Activated CD4-positive, alpha-beta T cell treated with anti-CD3 and anti-CD28 coated beads, Interleukin-2, amount 50 U/mL, for 4 hours (primary cell): ENCODE data around the gene KIF1B.

Experiments
- DNase-seq, 2 experiments: peaks; one replicate each; pipeline ENCODE4 v3.0.0-alpha.2; 2020

KIF1B gene

DNA sequence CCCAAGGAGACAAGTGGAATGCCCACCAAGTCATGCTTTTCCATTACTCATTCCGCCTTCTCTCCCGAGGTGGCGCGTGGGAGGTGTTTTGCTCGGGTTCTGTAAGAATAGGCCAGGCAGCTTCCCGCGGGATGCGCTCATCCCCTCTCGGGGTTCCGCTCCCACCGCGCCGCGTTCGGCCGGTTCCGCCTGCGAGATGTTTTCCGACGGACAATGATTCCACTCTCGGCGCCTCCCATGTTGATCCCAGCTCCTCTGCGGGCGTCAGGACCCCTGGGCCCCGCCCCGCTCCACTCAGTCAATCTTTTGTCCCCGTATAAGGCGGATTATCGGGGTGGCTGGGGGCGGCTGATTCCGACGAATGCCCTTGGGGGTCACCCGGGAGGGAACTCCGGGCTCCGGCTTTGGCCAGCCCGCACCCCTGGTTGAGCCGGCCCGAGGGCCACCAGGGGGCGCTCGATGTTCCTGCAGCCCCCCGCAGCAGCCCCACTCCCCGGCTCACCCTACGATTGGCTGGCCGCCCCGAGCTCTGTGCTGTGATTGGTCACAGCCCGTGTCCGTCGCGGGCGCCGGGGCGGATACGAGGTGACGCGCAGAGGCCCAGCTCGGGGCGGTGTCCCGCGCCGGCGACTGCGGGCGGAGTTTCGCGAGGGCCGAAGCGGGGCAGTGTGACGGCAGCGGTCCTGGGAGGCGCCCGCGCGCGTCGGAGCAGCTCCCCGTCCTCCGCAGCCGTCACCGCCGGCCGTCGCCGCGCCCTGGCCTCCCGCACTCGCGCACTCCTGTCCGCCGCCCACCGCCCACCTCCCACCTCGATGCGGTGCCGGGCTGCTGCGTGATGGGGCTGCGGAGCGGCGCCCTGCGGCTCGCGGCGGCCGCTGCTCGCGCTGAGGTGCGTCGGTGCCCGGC is at the start of gene KIF1B:
TSS of gene KIF1B (plus strand) at position 666 of the 906 bp plus-strand sequence. CDS start 21,759 bp downstream, outside the sequence.
- DNase-seq, result peak; percentile 93 to 94

GRCh38 chr1:10160907-10161490 is 49.4 kb upstream of the KIF1B start:
- DNase-seq, result no peak

DNA sequence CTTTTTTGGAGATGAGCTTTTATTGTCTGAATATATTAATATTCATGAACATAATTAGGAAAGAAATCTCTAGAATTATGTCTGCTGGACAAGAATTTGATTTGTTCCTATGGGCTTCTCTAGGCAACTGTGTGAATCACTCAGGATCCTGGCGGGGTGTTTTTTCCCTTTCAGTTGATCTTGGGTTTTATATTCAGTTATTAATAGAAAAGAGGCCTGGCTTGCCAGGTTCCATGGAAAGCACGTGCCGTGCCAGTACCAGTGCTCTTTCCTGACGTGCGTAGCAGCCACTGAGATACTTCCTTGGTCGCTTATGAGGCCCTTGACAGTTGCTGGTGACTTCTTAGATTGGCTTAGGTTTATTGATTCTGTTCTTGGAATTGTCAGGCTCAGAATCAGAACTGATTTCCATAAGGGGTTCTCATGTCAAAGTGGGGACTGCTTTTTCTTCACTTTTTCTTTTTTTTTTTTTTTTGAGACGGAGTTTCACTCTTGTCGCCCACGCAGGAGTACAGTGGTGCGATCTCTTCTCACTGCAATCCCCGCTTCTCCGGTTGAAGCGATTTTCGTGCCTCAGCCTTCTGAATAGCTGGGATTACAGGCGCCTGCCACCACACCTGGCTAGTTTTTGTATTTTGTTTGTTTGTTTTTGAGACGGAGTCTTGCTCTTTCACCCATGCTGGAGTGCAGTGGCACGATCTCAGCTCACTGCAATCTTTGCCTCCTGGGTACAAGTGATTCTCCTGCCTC is 48.7 kb upstream of the KIF1B start:
- DNase-seq, result no peak

DNA sequence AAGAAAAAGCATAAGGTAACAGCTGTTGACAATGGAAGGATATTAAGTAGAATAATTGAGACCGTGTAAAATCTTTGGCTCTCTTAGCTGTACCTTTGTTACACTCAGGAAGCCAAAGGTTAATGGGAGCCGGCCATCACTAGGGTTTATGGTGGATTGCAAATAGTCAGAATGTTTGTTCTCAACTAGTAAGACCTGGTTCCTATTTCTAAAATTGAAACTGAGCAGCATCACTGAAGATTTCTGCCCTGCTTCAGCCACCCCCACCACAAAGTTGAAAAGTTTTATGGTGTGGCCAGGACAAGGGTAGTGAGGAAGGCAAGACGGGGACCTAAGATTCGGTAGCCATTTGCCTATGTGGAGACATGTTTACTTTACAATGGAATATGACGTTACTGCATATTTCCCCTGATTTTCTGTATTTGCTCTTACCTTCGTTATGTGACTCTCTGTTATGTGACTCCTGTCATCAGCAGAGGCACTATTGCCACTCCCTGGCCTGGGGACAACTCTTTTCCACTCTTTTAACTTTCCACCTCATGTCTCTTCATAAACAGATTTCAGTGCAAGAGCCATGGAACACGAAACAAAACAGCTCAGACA is 41.4 kb upstream of the KIF1B start:
- no peak for DNase-seq

DNA sequence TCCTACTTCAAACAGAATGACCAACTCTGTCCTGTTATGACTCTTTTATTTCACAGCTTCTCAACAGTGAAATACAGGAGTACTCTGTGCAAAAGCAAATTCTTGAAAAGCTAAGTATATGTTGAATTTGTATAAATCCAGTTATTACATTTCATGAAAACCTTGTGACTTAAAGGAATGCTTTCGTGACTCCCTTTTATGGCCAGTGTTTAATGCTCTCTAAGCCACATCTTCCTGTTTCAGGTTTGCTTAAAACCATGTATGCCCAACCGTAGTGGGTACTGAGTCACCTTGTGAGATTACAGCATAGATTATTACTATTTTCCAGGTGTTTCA is 40.2 kb upstream of the KIF1B start:
- DNase-seq, result no peak

- no peak for DNase-seq
Measured at GRCh38 chr1:10171105-10171767, 39.1 kb upstream of the KIF1B start.

DNA sequence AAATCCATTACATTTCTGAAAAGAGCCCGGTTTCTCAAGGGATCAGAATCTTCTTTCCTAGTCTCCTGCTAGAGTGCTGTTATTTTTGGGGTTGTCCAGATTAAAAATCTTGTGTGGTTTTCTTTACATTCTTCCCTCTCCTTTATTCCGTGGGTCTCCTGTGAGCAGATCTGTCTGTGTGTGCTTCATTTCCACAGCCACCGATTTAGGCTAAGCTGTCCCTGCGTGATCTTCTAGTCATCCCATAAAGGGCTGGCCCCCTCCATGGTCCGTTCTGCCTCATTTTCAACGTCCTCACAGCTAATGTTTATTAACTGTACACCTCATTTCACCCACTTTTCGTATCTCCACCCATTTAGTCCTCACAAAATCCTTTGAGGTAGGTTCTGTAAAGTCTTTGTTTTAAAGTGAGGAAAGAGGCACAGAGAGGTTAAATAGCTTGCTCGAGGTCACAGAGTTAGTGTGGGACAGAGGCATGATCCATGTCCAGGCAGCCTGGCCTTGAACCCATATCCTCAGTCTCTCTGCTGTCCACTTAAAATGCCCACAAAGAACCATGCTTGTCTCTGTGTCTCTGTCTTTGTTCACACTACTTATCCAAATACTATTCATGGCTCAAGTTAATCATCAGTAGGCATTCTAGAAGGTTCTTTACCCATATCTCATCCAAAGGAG is 38.2 kb upstream of the KIF1B start:
- no peak for DNase-seq

DNA sequence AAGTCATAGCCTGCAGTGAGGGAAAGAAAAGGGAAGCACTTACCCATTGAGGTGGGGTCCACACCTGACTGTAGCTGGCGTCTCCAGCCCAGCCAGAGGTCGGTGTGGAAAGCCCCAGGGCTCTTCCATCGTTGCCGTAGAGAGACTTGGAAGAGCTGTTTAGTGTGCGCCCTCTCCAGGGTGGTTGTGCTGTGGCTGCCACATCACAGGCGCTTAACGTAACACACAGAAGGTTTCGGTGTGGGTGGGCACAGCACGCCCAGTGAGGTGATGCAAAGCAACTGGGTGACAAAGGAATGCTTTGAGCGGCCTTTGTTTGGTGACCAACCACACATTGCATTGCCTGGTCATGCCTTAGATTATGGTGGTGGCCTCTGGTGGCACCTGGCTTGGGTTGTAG is 36.8 kb upstream of the KIF1B start:
- DNase-seq, result no peak

GRCh38 chr1:10177876-10178275 is 32.5 kb upstream of the KIF1B start:
- DNase-seq, result no peak

DNA sequence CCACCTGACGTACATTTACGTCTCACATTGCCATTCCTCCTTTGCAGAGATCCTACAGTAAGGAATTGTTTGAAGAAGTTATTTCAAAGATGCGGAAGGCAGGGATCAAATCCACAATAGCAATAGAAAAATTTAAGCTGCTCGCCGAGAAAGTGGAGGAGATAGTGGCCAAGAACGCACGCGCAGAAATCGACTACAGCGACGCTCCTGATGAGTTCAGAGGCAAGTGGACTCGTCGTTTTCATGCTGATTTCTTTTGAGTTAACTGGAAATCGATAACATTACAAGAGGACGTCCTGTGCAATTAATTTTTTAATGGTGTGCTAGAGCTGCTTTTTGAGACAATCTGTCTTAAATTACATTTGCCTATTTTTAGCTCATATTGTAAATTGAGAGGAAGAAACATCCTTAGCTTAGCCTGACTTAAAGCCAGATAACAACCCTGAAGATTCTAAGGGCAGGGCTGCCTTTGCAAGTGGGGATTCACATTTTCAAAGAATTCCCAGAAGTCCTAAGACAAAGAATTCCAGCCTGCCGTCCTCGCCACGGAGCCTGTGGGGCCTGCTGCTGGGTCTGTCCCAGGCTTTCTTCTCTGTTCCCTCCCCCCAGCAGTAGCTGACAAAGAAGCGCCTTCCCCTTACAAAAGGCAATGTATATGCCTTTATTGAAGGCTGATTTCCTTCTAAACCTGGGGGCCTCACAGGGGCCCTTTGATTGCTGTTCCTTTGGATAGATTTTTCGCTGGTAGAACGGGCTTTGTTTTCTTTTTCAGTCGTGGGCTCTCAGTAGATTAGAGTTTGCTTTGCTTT is 31.6 kb upstream of the KIF1B start:
- DNase-seq, result no peak

GRCh38 chr1:10179406-10180091 is 30.8 kb upstream of the KIF1B start:
- no peak for DNase-seq

GRCh38 chr1:10181154-10181553 is 29.2 kb upstream of the KIF1B start:
- DNase-seq, result no peak

GRCh38 chr1:10185759-10186158 is 24.6 kb upstream of the KIF1B start:
- no peak for DNase-seq

DNA sequence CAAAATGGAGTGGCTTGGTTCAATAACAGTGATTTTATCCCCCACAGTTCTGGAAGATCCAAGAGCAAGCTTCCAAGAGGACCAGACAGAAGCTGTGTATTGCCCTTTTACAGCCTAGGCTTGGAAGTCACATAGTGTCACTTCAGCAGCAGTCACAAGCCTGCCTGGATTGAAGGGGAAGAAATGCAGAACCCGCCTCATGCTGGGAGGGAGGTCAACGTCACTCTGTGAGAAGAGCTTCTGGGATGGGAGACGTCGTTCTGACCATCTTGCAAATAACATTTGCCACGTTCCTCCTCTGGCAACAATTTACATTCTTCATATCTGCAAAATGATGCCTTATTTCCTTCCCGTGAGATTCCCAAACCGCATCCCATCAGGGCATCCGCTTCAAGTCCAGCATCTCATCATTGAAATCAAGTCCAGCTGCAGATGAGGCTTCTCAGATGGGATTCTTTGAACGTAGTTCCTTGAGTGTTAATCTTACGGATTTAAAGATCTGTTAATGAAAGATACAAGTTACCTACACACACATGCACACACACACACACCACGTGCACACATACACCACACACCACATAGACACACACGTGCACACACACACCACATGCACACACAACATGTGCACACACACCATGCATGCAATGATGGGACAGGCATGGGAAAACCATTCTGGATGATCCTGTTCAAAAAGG is 23.9 kb upstream of the KIF1B start:
- DNase-seq, result no peak

GRCh38 chr1:10187026-10187334 is 23.4 kb upstream of the KIF1B start:
- no peak for DNase-seq

DNA sequence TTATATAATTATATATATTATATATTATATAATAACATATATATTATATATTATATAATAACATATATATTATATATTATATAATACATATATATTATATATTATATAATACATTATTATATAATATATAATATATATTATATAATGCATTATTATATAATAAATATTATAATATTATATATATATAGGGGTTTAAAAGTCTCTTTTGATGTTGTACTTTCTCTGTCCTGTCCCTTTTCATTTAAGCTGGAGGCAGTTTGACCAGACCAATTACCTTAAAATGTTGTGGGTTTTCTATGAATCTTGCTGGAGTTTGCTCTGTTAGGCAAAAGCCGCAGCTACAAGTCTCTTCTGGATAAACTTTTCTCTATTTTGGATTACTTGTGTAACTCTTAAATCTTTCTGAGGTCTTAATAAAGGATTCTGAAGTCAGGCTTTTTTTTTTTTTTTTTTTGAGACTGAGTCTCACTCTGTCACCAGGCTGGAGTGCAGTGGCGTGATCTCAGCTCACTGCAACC is 22.2 kb upstream of the KIF1B start:
- DNase-seq, result no peak

DNA sequence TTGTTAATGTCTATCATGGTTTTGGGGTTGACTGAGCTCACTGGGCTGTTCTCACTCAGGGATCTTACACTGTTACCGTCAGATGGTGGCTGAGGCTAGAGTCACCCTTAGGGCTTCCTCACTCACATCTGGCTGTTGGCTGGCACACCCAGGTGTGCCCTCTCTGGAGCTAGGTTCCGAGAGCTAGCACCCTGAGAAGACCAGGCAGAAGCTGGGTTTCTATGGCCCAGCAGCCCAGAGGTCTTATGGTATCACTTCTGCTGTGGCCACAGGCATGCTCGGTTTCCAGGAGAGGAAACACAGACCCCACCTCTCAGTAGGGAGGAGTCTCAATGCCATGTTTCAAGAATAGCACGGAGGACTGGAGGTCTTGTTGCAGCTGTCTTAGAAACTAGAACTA is 20.7 kb upstream of the KIF1B start:
- no peak for DNase-seq

- no peak for DNase-seq
Measured at GRCh38 chr1:10192263-10192662, 18.1 kb upstream of the KIF1B start.

DNA sequence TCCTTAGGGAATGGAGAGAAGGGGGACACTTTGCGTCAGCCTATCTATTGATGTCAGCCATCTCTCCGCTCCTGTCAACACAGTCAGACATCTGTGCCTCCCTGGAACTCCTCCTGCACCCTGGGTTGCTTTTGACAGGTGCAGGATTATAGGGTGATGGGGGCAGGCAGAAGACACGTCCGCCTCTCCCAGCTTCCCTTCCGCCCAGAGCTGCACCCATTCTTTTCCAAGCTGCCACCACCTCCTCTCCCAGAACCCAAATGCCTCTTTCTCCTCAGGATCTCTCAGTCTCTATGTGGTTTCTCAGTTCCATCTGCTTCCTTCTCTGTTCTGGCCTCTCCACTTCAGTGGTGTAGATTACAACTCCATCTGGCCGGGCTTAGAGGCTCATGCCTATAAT is 17.1 kb upstream of the KIF1B start:
- no peak for DNase-seq

DNA sequence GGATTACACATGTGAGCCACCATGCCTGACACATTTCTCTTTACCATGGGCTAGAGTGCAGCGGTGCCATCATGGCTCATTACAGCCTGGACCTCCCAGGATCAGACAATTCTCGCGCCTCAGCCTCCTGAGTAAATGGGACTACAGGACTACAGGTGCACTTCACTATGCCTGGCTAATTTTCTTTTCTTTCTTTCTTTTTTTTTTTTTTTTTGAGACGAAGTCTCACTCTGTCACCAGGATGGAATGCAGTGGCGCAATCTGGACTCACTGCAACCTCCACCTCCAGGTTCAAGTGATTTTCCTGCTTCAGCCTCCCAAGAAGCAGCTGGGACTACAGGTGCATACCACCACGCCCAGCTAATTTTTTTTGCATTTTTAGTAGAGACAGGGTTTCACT is 14.8 kb upstream of the KIF1B start:
- no peak for DNase-seq
